GM03348 (cell line): ENCODE data around the gene SERTAD4.

ENCODE experiments used
- DNase-seq: peaks from one replicate; pipeline ENCODE4 v3.0.0; 2012; ENCODE audit warnings: low spot score

SERTAD4 gene

GRCh38 chr1:210260096-210260495 lies 27.5 kb downstream of the SERTAD4 start:
- peak; percentile 40 for DNase-seq

DNA sequence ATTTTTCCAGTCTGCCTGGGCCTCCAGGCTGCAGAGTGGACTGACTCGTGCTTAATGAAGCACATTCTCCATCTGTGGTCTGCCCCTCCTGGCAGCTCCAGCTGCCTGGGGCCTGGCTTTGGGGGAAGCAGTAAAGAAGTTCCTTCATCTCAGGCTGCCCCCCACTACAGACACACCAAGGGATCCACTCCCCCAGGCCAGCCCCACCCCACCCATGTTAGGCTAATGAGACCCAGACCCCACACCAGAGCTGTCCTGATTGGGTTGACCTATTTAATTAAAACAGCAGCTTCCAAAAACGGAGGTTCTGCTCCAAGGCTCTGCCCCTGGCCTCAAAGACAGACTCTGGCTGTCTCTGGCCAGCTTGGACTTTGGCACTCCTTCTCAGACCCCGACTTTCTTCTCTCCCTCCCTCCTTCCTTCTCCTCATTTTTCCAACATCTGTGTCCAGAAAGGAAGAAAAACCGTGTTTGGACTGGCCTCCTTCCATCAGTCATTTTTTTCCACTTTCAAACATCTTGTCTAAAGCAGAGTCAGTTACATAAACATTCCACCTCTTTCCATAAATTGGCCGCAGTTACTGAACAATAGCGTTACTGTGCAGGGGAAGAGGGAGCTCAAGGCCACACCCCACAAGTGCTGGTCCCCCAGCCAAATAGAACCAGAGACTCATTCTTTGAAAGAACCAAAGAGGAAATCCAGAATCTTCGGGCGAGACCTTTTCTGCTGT lies 29.7 kb downstream of the SERTAD4 start:
- peak; percentile 78 for DNase-seq

DNA sequence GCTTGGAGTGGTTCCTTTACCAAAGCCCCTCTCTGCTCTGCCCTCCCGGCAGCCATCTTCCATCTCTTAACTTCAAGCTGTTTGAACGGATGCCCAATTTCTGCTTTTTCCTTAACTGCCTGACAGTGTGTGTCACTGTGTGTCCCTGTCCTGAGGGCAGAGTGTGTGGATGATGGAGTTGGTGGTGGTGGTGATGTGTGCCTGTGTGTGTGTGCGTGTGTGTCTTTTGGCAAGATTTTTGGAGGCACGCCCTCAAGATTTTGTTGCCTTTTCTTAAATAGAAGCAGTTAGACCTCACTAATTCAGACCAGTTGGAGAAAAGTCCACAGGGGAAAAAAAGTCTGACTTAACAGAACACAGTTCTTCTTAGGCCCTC lies 30.3 kb downstream of the SERTAD4 start:
- peak; percentile 24 for DNase-seq

DNA sequence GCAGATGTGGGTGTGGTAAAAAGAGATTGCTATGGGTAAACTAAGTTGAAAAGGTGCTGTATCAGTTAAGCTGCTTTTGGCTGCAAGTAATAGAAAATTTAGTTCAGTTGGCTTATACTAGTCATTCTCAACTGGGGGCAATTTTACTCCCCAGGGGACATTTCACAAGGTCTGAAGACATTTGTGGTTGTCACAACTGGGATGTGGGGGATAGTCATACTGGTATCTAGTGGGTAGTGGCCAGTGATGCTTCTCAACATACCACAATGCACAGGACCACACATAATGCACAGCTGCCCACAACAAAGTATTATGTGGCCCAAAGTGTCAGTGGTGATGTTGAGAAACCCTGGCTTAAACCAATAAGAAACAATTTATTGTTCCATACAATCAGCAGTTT lies 31.4 kb downstream of the SERTAD4 start:
- no peak for DNase-seq

GRCh38 chr1:210264496-210265380 lies 32.1 kb downstream of the SERTAD4 start:
- DNase-seq, result peak; percentile 23

DNA sequence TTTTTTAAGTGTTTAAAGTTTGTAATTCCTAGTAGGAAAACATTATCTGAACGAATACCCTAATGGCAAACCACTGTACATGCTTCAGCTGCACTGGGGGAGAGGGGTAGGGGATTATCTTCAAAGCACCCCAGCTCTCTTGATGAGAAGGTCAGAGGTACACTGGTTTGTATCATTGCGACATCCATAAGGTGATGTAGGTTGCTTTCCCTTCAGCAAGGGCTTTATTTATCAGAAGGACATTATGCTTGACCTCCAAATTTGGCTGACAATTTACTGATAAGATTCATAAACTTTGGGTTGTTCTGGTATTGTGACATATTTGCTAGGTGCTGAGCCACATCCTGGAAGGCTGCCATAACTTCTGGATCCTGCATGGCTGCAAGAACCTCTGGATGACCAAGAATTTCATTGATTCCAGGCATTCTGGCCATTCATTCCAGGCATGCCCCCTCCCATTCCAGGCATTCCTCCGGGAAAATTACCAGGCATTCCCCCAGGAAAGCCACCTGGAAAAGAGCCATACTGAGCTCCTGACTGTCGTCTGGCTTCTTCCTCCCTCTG lies 32.9 kb downstream of the SERTAD4 start:
- DNase-seq, result peak; percentile 68

GRCh38 chr1:210269981-210270380 lies 37.4 kb downstream of the SERTAD4 start:
- no peak for DNase-seq

- peak; percentile 66 for DNase-seq
Observed at GRCh38 chr1:210272666-210273065, 40.1 kb downstream of the SERTAD4 start.

DNA sequence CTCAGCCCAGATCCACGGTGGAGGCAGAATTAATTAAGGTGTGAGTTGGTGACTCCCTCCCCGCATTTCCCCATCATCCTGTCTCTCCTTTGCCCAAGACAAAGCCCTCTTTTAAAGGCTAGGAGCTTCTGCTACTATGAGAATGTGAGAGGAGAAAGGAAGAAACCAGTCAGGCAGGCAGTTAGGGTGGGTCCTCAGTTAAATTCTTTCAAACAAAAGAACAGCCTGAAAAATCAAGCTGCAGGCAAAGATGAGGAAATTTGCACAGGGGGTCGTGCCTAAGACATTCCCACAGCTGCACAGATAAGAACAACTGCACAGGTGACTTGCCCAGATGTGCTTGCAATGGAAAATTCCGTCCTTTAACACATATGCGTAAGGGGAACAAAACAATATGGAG lies 47.6 kb downstream of the SERTAD4 start:
- no peak for DNase-seq

GRCh38 chr1:210288116-210288515 lies 55.5 kb downstream of the SERTAD4 start:
- no peak for DNase-seq

DNA sequence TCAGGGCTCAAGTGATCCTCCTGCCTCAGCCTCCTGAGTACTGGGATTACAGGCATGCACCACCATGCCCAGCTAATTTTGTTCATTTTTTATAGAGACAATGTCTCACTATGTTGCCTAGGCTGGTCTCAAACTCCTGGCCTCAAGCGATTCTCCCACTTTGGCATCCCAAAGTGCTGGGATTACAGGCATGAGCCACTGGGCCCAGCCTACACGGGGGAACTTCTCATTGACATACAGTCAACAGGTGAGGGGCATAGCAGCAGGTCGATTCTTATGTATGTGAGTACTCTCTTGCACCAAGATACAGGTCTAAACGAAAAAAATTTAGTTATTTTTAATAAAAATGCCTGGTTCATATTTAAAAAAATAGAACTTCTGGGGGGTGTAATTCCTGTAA lies 56.7 kb downstream of the SERTAD4 start:
- DNase-seq, result no peak

- DNase-seq, result no peak
Observed at GRCh38 chr1:210291081-210291764, 58.6 kb downstream of the SERTAD4 start.

DNA sequence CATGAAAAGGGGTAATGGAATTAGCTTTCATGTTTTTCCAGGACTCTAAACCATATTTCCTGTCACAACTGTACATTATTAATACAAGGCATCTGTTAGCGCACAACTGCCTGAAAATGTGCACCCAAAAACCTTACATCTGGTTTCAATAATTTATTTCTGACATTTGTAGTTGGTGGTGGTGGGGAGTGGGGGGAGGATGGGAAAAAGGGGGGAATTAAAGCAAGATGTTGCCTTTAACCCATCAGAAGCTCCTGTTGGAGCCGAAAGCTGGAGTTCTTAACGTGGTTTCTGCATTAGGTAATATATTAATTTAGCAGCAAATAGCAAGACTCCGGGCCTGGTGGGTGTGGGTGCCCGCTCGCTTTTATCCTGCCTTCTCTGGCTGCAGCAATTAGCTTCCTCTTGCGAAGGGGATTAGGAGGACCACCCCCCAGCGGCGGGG lies 59.2 kb downstream of the SERTAD4 start:
- peak; percentile 73 for DNase-seq

- peak; percentile 59 for DNase-seq
Observed at GRCh38 chr1:210292231-210292871, 59.8 kb downstream of the SERTAD4 start.

- DNase-seq, result peak; percentile 86
Observed at GRCh38 chr1:210293171-210293607, 60.6 kb downstream of the SERTAD4 start.

- DNase-seq, result peak; percentile 78
Observed at GRCh38 chr1:210294999-210295745, 62.6 kb downstream of the SERTAD4 start.
